Fibroblast of mammary gland (primary cell): ENCODE results near the gene BAZ2B.

Experiments used
- DNase-seq: peaks from one replicate; pipeline ENCODE4 v3.0.0-alpha.2; 2010; ENCODE audit warnings: low read depth
- H3K4me3 ChIP-seq: 2 replicates; pipeline ENCODE4 v1.5.1; 2011; ENCODE audit warnings: low read depth, mild to moderate bottlenecking, low read length, moderate library complexity; ENCODE audit not compliant: control insufficient read depth
- TF ChIP-seq, protein P1 (sequence below): conservative IDR thresholded peaks from 2 replicates; pipeline ENCODE4 v1.5.1; 2011; ENCODE audit warnings: low read depth, low read length, inconsistent platforms; ENCODE audit not compliant: control insufficient read depth, insufficient read depth

BAZ2B gene

DNA sequence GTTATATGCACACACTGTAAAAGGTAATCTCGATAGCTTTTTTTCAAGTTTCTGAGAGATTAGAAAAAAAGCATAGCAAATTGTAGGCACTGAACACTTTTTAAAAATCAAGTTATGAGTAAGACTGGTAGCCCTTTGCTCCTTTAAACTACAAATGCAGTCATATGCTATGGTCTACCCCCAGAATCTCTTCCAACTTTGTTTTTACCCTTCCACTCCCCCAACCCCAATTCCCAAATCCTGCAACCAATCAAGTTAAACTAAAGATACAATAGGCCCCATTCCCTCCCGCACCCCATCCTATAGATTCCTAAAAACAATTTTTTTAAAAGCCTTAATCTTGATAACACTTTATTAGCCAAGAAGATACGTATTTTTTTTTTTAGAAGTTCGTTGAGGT lies 752 bp upstream of the BAZ2B start:
- DNase-seq, result no peak
- TF ChIP-seq, protein P1, sequence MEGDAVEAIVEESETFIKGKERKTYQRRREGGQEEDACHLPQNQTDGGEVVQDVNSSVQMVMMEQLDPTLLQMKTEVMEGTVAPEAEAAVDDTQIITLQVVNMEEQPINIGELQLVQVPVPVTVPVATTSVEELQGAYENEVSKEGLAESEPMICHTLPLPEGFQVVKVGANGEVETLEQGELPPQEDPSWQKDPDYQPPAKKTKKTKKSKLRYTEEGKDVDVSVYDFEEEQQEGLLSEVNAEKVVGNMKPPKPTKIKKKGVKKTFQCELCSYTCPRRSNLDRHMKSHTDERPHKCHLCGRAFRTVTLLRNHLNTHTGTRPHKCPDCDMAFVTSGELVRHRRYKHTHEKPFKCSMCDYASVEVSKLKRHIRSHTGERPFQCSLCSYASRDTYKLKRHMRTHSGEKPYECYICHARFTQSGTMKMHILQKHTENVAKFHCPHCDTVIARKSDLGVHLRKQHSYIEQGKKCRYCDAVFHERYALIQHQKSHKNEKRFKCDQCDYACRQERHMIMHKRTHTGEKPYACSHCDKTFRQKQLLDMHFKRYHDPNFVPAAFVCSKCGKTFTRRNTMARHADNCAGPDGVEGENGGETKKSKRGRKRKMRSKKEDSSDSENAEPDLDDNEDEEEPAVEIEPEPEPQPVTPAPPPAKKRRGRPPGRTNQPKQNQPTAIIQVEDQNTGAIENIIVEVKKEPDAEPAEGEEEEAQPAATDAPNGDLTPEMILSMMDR, result no peak
- peak overlapping the region; percentile 72 for H3K4me3 ChIP-seq

DNA sequence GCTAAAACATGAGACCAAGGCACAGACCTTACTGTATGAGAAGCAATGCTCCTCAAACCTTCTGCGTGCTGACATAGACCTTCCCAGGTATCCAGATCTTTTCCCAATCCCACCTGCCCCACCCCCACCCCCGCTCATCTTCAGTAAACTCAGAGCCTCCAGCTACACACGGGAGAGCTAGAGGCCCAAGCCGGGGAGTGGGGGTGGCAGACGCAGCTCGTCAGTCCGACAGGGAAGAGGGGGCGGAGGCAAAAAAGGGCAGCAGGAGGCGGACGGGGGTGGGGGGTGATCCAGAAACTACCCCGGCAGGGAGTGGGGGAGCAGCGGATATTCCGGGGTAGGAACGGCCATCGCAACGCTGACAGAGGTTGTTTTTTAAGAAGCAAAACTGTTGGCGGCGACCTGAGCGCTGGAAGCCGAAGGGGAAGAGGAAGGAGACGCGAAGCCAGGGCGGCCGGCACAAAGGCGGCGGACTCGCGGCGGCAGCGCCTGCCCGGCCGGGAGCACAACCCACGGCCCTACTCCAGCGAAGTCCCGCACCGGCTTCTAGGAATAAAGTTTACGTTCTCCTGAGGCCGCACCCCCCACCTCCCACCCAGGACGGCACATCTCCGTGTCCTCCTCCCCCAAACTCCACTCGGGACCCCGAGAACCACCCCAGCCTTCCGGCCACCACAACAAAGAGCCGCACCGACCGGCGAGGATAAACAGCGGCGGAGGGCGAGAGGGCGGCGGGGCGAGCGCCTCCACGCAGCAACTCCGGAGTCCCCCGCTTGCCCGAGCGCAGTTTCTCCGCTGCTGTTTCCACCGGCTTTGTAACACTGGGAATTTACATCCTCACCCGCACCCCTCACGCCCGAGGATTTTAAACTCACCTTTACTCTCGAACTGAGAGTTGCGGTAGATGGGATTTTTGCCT lies 722 bp downstream of the BAZ2B start:
- TF ChIP-seq, protein P1, result no peak
- DNase-seq, result peak; percentile 88
- H3K4me3 ChIP-seq, result peak overlapping the region; percentile 72

DNA sequence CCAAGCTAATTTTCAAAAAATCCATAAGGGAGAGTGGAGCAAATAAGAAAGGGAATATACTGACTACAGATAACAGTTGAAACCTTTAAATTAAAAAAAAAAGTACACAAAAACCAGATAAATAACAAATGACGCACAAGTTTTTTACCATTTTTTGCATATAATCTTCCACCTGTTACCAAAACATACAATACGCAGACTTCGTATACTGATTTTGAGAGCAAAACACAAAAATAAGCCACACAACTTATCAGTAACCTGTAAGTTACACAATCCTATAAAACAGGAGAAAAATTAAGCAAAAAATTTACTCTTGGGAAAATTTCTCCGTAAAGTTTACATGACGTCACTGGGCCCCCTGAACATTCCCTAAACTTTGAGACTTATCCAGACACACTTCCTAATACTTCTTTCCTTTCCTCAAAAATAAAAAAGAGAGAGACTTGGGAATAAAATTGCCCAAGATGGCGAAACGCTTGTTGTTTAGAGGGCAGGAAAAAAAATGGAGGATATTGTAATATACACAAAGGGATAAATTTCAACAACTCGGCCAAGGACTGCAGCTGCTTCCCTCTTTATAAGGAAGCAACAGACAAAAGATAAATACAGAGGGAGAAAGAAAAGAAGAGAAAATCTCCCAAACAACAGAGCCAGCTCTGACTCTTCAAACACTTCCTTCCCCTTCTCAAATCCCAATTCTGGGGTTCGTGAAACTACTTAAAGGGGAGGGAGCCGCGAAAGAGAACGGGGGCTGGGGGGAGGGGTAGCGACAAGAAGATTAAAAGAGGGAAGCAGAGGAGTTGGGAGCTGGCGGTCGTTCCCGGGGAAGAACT lies 1.6 kb downstream of the BAZ2B start:
- peak overlapping the region; percentile 72 for H3K4me3 ChIP-seq
- peak; percentile 66 for DNase-seq
- TF ChIP-seq, protein P1, result no peak

DNA sequence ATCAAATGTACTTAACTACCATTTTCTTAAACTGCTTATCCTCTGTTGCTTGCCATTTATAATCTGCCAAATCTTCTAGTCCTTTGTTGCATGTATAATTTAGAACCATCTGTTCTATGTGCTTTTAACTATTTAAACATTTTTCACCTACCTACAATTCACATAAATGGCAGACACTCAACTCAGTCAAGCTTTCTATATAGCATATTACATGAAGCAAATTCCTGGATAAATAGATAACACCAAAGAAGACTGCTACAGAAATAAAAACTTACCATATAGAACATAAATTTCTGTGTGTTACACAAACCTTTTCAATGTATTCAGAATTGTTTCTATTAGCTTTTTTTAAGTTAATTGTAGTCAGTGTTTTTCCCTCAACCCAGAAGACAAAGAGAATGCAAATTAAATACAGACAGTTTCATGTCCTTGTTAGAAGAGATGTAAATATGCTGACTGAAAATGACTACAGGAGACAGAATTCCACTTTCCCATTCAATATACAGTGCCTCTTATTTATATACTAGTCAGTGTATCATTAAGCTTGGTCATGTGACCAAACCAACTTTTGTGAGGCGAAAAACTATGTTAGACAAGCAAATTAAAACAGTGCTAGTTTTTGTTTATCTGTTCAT lies 2.6 kb downstream of the BAZ2B start:
- peak overlapping the region; percentile 72 for H3K4me3 ChIP-seq
- TF ChIP-seq, protein P1, result no peak
- DNase-seq, result peak; percentile 53

GRCh38 chr2:159613091-159613490 lies 3.3 kb downstream of the BAZ2B start:
- no peak overlapping the region for H3K4me3 ChIP-seq
- TF ChIP-seq, protein P1, result no peak
- DNase-seq, result no peak

DNA sequence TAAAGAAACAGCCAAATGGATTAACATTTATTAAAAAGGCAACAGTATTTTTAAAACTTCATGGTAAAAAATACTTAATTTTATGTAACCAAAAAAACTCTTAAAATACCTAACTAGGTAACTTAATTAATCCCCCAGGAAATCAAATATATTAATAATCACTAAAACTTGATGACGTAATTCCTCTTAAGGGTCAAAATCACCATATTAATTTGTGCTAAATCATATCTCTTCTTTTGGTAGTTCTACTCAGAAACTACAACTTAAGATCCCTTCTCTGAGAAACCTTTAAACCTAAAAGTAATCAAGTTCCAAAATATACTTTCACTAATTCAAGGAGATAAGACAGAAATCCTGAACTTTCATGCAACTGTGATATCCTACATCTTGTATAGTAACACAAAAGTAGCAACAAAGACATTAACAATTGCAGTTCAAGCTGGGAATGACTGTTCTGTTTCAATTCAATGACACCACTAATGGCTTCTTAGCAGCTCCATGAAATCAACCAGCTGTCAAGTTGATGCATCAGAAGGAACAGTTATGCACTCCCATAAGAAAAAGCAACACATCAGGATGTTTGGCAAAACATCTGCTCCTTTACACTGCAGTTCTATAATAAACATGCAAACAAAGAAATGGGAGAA lies 4.0 kb downstream of the BAZ2B start:
- TF ChIP-seq, protein P1, result no peak
- H3K4me3 ChIP-seq, result no peak overlapping the region
- peak; percentile 35 for DNase-seq
